ENCODE measurements around the gene PTPRN2.

GRCh38 chr7:157949711-157950110, 637.9 kb downstream of the PTPRN2 start:
- no peak for TF ChIP-seq CTCF (conservative IDR thresholded peaks at IDR 0.05; ENCODE audit: low read depth, low read length)
- no peak for TF ChIP-seq EZH2 (IDR thresholded peaks at IDR 0.05; ENCODE audit: borderline replicate concordance, low read depth, low read length, poor library complexity, severe bottlenecking)

Measured in A673 (cell line).